ENCODE measurements around the gene UGT8.

The UGT8 gene

DNA sequence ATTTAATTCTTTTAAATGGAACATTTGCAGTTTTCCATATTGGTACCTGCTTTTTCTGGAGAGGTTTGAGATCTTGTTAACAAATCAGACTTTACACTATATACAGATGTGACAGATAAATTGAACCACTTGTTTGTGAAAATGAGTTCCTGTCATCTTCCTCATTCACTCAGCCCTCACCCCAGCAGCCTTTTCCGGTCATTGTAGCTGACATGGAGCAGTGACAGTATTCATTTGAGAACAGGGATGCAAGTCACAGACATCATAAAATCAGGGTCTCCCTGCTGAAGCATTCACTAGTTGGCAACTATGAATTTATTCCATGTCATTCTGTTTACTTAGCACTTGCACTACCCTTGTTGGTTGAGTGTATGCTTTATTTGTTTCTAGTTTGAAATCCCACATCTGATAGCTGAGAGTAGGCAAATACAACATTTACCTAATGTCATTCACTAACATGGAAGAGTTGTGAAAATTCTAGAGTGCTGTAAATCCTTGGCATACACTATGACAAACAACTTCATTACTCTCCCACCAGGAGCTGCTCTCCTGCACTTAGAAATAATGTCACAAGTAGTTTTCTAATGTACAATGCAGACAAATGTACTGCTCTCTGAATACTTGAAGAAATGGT lies 78.9 kb downstream of the UGT8 start:
- H3K79me2 ChIP-seq (ENCODE audit: low read length): no peaks in the 10 kb centered on the region
- H3K27me3 ChIP-seq (ENCODE audit: low read depth, low read length): no peaks in the 10 kb centered on the region
- peaks cover 18% of the 10 kb centered on the region for H3K4me1 ChIP-seq (ENCODE audit: low read length)
- no peak overlapping the region for H3K27ac ChIP-seq (ENCODE audit: low read length)
- H3K9ac ChIP-seq (ENCODE audit: low read length): no peak overlapping the region
- H4K20me1 ChIP-seq (ENCODE audit: insufficient read depth, low read length): no peaks in the 10 kb centered on the region
- no peak for TF ChIP-seq EZH2phosphoT487 (IDR thresholded peaks at IDR 0.05; ENCODE audit: low read depth)
- TF ChIP-seq, protein P1, sequence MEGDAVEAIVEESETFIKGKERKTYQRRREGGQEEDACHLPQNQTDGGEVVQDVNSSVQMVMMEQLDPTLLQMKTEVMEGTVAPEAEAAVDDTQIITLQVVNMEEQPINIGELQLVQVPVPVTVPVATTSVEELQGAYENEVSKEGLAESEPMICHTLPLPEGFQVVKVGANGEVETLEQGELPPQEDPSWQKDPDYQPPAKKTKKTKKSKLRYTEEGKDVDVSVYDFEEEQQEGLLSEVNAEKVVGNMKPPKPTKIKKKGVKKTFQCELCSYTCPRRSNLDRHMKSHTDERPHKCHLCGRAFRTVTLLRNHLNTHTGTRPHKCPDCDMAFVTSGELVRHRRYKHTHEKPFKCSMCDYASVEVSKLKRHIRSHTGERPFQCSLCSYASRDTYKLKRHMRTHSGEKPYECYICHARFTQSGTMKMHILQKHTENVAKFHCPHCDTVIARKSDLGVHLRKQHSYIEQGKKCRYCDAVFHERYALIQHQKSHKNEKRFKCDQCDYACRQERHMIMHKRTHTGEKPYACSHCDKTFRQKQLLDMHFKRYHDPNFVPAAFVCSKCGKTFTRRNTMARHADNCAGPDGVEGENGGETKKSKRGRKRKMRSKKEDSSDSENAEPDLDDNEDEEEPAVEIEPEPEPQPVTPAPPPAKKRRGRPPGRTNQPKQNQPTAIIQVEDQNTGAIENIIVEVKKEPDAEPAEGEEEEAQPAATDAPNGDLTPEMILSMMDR (IDR thresholded peaks at IDR 0.05; ENCODE audit: low read depth, low read length): no peak
- H3K4me2 ChIP-seq (ENCODE audit: low read length): no peak overlapping the region
- no peak overlapping the region for H2AFZ ChIP-seq (ENCODE audit: low read depth, low read length)
- no peak overlapping the region for H3K4me3 ChIP-seq (ENCODE audit: low read length)
- no peaks in the 10 kb centered on the region for H3K9me3 ChIP-seq (ENCODE audit: insufficient read depth, low read length)
- H3K36me3 ChIP-seq (replicated peaks; ENCODE audit: low read depth, low read length): peaks cover 6% of the 10 kb centered on the region

DNA sequence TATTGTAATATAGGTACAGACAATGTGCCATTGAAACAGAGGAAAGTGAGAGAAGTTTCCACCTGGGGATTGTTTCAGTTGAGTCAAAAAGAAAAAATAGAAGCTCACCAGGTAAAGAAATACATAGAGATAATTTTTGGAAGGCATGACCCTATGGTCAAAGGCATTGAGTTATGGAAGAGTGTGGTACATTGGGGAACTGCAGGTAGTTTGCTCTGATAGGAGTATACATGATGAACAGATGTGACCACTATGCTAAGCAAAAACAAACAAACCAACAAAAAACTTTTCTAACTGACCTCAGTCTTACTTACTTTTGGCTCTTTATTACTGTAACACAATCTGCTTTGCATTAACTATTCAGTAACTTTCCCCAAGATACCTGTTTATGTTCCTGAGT lies 85.9 kb downstream of the UGT8 start:
- H4K20me1 ChIP-seq (ENCODE audit: insufficient read depth, low read length): no peaks in the 10 kb centered on the region

DNA sequence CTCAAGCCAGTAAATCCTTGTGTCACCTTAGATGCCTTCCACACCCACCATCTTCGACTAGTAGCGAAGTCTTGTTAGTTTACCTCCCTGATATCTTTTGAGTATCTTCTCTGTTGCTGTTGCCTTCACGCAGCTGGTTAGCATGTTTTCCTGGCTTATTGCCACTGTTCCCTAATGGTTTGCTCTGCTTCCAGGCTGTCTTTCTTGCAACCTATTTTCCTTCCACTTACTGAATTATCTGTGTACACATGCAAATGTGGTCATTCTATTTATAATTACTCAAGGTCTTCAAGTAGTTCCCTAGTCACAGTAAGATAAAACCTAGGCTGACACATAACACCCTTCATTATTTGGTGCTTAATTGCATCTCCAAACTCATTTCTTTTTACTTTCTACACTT lies 89.5 kb downstream of the UGT8 start:
- no peaks in the 10 kb centered on the region for H3K79me2 ChIP-seq (ENCODE audit: low read length)
- TF ChIP-seq EZH2phosphoT487 (IDR thresholded peaks at IDR 0.05; ENCODE audit: low read depth): no peak
- TF ChIP-seq, protein P1 (IDR thresholded peaks at IDR 0.05; ENCODE audit: low read depth, low read length): no peak
- no peaks in the 10 kb centered on the region for H4K20me1 ChIP-seq (ENCODE audit: insufficient read depth, low read length)
- H3K36me3 ChIP-seq (replicated peaks; ENCODE audit: low read depth, low read length): no peaks in the 10 kb centered on the region
- H3K4me3 ChIP-seq (ENCODE audit: low read length): no peak overlapping the region
- no peaks in the 10 kb centered on the region for H3K27me3 ChIP-seq (ENCODE audit: low read depth, low read length)
- H3K4me1 ChIP-seq (ENCODE audit: low read length): peaks cover 20% of the 10 kb centered on the region
- no peak overlapping the region for H3K4me2 ChIP-seq (ENCODE audit: low read length)
- no peak overlapping the region for H3K9ac ChIP-seq (ENCODE audit: low read length)
- H3K9me3 ChIP-seq (ENCODE audit: insufficient read depth, low read length): no peaks in the 10 kb centered on the region
- no peak overlapping the region for H2AFZ ChIP-seq (ENCODE audit: low read depth, low read length)
- no peak overlapping the region for H3K27ac ChIP-seq (ENCODE audit: low read length)

More for the DNA sequence above, 85.9 kb downstream of the UGT8 start:
- Histone ChIP-seq H2AFZ (ENCODE audit: low read depth, low read length) (no peak overlapping the region), H3K9me3 (ENCODE audit: insufficient read depth, low read length) (no peaks in the 10 kb centered on the region), H3K79me2 (ENCODE audit: low read length) (no peaks in the 10 kb centered on the region), H3K4me2 (ENCODE audit: low read length) (no peak overlapping the region), H3K27ac (ENCODE audit: low read length) (no peak overlapping the region), H3K4me1 (ENCODE audit: low read length) (no peaks in the 10 kb centered on the region), H3K36me3 (replicated peaks; ENCODE audit: low read depth, low read length) (no peaks in the 10 kb centered on the region), H3K9ac (ENCODE audit: low read length) (no peak overlapping the region), H3K27me3 (ENCODE audit: low read depth, low read length) (no peaks in the 10 kb centered on the region), H3K4me3 (ENCODE audit: low read length) (no peak overlapping the region)
- TF ChIP-seq, protein P1 (IDR thresholded peaks at IDR 0.05; ENCODE audit: low read depth, low read length): no peak
- no peak for TF ChIP-seq EZH2phosphoT487 (IDR thresholded peaks at IDR 0.05; ENCODE audit: low read depth)

DNA sequence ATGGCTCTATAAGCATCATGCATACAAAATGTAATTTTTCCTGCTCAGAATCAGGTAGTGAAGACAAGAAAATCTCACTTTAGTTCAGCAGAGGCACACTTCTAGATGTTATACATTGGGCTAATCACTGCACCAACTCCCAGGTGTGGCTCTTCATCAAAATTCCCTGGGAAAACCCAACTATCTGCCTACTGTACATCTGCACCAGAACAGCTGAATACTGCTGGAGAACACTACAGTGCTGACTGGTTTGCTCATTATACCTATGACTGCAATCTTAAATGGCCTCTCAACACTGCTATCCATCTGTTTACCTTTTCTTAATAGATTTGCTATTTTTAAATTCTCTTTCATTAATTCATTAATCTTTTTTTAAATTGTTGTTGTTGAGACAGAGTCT lies 92.0 kb downstream of the UGT8 start:
- no peak overlapping the region for H3K27ac ChIP-seq (ENCODE audit: low read length)
- H3K9ac ChIP-seq (ENCODE audit: low read length): no peak overlapping the region
- peaks cover 20% of the 10 kb centered on the region for H3K4me1 ChIP-seq (ENCODE audit: low read length)
- H3K79me2 ChIP-seq (ENCODE audit: low read length): no peaks in the 10 kb centered on the region
- H3K4me2 ChIP-seq (ENCODE audit: low read length): no peak overlapping the region
- H3K4me3 ChIP-seq (ENCODE audit: low read length): no peak overlapping the region
- H3K9me3 ChIP-seq (ENCODE audit: insufficient read depth, low read length): no peaks in the 10 kb centered on the region
- TF ChIP-seq EZH2phosphoT487 (IDR thresholded peaks at IDR 0.05; ENCODE audit: low read depth): no peak
- TF ChIP-seq, protein P1 (IDR thresholded peaks at IDR 0.05; ENCODE audit: low read depth, low read length): no peak
- no peak overlapping the region for H2AFZ ChIP-seq (ENCODE audit: low read depth, low read length)
- H3K36me3 ChIP-seq (replicated peaks; ENCODE audit: low read depth, low read length): no peaks in the 10 kb centered on the region
- H3K27me3 ChIP-seq (ENCODE audit: low read depth, low read length): no peaks in the 10 kb centered on the region
- no peaks in the 10 kb centered on the region for H4K20me1 ChIP-seq (ENCODE audit: insufficient read depth, low read length)
